GM12874 (cell line): ENCODE measurements around the gene ANKRD17.

Experiments
- CTCF ChIP-seq: IDR thresholded peaks from 2 replicates; pipeline ENCODE4 v1.5.1; 2011; ENCODE audit warnings: low read depth, mild to moderate bottlenecking, control low read depth, low read length, moderate library complexity; ENCODE audit not compliant: insufficient read depth

ANKRD17 gene

GRCh38 chr4:73258686-73259570, at the start of gene ANKRD17:
TSS of gene ANKRD17 (minus strand) at chr4:73258798. CDS start at chr4:73258668, 130 bp downstream.
- TF ChIP-seq CTCF: 0 out of 2 replicates have a peak, but pooled peaks have one; percentile 11

DNA sequence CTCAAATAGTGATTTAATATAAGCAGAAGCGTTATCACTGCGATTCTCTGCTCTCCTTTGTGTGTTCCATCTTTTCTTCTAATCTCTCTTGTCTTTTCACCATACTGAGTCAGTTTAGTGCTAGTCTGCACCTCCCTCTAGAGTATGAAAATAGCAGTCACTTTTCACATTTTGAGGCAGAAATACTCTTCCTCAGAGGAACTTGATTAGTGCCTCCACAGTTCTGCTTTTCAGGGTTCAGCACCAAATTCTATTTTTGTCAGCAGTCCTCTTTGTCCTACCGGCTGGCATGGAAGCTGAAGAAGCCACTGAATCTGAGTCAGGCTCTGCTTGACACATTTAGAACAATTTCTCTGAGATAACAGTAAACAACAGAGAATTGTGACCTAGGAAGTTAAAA, 49.7 kb upstream of the ANKRD17 start:
- peak; percentile 36 for TF ChIP-seq CTCF

DNA sequence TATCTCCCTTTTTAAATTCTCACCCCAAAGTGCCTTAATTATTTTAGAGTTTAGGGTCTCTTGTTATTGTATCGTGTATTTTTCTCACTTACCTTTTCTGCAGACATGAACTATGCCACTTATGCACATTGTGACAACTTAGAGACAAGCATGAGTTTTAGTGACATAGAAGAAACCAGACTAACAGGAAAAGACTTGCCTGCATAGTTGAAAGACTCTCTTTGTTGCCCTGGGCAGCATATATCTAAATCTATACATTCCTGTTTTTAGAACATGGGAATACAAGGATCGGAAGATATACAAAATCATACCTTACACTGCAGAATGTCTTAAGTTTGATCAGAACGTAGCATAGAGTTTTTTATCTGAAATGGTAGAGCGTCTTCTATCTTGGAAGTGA, 45.1 kb upstream of the ANKRD17 start:
- no peak for TF ChIP-seq CTCF

DNA sequence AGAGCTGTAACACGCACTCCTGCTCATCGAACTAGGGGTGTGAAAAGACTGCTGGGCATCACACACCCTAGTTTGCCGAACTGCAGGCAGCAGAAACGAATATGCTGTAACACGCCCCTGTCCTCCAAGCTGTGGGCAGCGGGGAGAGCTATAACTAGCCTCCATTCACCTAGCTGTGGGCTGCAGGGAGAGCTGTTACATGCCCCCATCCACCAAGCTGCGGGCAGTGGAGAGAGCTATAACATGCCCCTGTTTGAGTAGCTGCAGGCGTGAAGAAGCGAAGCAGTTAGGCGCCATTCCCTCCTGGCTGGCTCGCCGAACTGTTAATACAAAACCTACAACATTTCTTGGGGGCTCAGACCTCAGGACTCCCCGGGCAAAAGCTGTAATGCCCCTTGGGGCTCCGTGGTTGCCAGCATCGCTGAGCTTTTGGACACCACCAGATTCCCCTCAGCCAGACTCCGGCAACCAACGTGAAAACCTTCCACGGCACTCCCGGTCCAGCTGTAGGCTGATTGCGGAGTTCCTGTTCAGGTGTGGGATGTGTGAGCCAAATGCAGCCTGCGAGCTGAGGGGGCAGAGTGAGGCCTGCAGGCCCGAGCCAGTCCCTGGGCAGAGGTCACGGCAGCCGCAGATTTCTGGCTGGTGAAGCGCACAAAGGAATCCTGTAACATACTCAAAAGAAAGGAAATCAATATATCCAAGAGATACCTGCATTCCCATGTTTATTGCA, 41.1 kb upstream of the ANKRD17 start:
- no peak for TF ChIP-seq CTCF

DNA sequence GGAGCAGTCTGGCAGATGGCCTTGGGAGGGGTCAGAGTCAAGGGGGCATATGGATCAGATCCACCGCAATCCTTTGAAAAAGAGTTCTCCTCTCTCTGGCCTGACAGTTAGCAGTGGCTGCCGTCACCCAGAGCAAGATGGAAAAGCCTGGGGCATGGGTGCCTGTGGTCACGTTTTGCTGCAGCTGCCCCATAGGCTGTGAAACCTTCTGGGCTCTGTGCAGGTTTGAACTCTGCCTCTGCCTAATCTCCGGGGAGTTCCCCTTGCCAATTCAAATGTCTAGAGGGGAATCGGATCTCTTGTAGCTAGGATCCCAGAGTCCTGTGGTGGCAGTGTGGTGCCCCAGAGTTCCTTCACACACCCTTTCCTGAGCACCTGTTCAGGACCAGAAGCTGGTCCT, 23.4 kb upstream of the ANKRD17 start:
- no peak for TF ChIP-seq CTCF

- TF ChIP-seq CTCF: no peak
Measured at GRCh38 chr4:73281396-73281795, 22.8 kb upstream of the ANKRD17 start.

- TF ChIP-seq CTCF: no peak
Measured at GRCh38 chr4:73277201-73277600, 18.6 kb upstream of the ANKRD17 start.
